ENCODE data around the gene CCDC3.

- TF ChIP-seq L3MBTL2 (conservative IDR thresholded peaks at IDR 0.05) (no peak), FOXM1 (IDR thresholded peaks at IDR 0.05; ENCODE audit: borderline replicate concordance) (no peak), ZNF384 (IDR thresholded peaks at IDR 0.05) (no peak), SP1 (IDR thresholded peaks at IDR 0.05) (no peak), NFRKB (IDR thresholded peaks at IDR 0.05) (no peak), ELF4 (IDR thresholded peaks at IDR 0.05) (no peak), FOXA1 (IDR thresholded peaks at IDR 0.05) (no peak)
Observed at GRCh38 chr10:12909836-12910185, 91.7 kb downstream of the CCDC3 start.

Data from HEK293T (cell line).